SW480 (cell line): ENCODE results near the gene HIPK1.
"Not testable (repeated sequence)": the region's sequence is repeated elsewhere in the genome, so short reads cannot be mapped to it uniquely, and the experiment has no call there.

Experiments used
- DNase-seq: peaks from one replicate; pipeline ENCODE4 v3.0.0-alpha.2; 2016; ENCODE audit warnings: low spot score

HIPK1 gene

GRCh38 chr1:113945329-113945728 lies 16.2 kb downstream of the HIPK1 start:
- no peak for DNase-seq

- no peak for DNase-seq
Observed at GRCh38 chr1:113946112-113946511, 17.0 kb downstream of the HIPK1 start.

- DNase-seq, result no peak
Observed at GRCh38 chr1:113946678-113947387, 17.7 kb downstream of the HIPK1 start.

GRCh38 chr1:113947388-113948107 lies 18.4 kb downstream of the HIPK1 start:
- no peak for DNase-seq

- not testable (repeated sequence) for DNase-seq
Observed at GRCh38 chr1:113948151-113948550, 19.0 kb downstream of the HIPK1 start.

- no peak for DNase-seq
Observed at GRCh38 chr1:113949007-113949406, 19.9 kb downstream of the HIPK1 start.

- DNase-seq, result no peak
Observed at GRCh38 chr1:113950908-113951307, 21.8 kb downstream of the HIPK1 start.

GRCh38 chr1:113951719-113952118 lies 22.6 kb downstream of the HIPK1 start:
- no peak for DNase-seq

- DNase-seq, result no peak
Observed at GRCh38 chr1:113957984-113958383, 28.9 kb downstream of the HIPK1 start.

- no peak for DNase-seq
Observed at GRCh38 chr1:113958691-113959090, 29.6 kb downstream of the HIPK1 start.

GRCh38 chr1:113963281-113963906 lies 34.3 kb downstream of the HIPK1 start:
- DNase-seq, result no peak

- DNase-seq, result no peak
Observed at GRCh38 chr1:113965703-113966412, 36.7 kb downstream of the HIPK1 start.

- no peak for DNase-seq
Observed at GRCh38 chr1:113972954-113973353, 43.8 kb downstream of the HIPK1 start.

- DNase-seq, result no peak
Observed at GRCh38 chr1:113975211-113975895, 46.2 kb downstream of the HIPK1 start.

- DNase-seq, result no peak
Observed at GRCh38 chr1:113976609-113977278, 47.6 kb downstream of the HIPK1 start.

GRCh38 chr1:113977906-113978305 lies 48.8 kb downstream of the HIPK1 start:
- DNase-seq, result no peak

GRCh38 chr1:113978863-113979702 lies 50.0 kb downstream of the HIPK1 start, which contains the start of gene OLFML3:
OLFML3 (plus strand) TSS chr1:113979474; CDS start chr1:113979517, 43 bp downstream.
- peak; percentile 74 for DNase-seq

- no peak for DNase-seq
Observed at GRCh38 chr1:113980110-113980509, 51.0 kb downstream of the HIPK1 start.

- no peak for DNase-seq
Observed at GRCh38 chr1:113981962-113982931, 53.1 kb downstream of the HIPK1 start.
